ENCODE data around the gene RPL10A. TPM values are rescaled to one million over a fixed set of nuclear protein-coding genes. Genes with fewer than 3 reads are reported as not detected.

RPL10A gene
- 925 TPM for total RNA-seq

DNA sequence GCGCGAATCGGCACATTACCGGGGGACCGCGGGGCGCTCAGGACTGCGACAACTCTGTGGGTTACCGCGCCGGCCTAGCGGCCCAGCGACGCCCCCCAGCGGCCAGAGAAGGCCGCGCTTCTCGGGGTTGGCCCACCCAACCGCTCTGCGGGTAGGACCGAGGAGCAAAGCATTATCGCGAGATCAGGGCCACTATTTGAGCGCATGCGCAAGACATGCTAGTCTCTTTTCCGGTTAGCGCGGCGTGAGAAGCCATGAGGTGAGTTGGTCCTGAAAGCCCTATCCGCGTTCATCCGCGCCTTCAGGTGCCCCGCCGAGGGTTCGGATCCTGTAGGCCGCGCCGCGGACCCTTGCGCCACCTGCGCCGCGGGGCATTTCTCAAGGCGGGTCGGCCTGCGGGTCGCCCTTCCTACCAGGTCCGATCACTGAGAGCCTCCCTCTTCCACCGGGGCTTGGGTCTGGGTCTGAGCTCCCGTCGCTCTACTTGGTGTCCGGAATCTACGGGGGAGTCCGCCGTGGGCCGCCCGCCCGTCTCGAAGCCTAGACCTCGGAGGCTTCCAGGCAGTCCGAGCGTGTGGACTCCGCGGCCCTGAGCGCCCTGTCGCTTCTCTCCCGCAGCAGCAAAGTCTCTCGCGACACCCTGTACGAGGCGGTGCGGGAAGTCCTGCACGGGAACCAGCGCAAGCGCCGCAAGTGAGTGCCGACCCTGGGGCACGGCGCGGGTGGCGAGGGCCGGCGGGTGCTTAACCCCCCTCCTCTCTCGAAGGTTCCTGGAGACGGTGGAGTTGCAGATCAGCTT lies at the start of gene RPL10A:
RPL10A (plus strand) TSS at position 221 of the 799 bp plus-strand sequence; CDS start at position 255, 34 bp downstream.

GRCh38 chr6:35452183-35453090 lies 15.8 kb upstream of the RPL10A start, which contains the start of gene FANCE:
FANCE (plus strand) TSS chr6:35452338; CDS start chr6:35452546, 208 bp downstream.

GRCh38 chr6:35496841-35497570 lies 28.8 kb downstream of the RPL10A start, which contains the start of gene TEAD3:
TEAD3 (minus strand) TSS chr6:35497079.

DNA sequence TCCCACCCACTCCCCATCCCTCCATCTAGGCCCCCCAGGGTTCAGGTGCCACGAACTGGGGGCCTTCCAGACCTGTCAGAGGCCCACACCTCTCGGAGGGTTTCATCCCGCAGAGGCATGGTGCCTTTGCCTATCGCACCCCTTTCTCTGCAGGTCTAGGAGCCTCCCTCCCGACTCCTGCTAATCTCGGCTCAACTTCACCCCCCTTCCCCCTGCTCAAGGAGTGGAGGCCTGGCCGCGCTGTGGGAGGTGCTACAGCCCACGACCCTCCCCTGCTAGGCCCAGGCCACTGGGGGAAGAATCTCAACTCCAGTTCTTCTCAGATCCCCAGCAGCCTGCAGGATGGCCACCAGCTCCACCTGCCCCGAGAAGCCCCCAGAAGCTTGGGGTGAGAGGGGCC lies 44.5 kb downstream of the RPL10A start, which contains the start of gene TULP1:
TULP1 (minus strand) TSS at position 157 of the 400 bp plus-strand sequence; CDS start at position 119, 38 bp downstream.

Other genes with a start within 250 kb of the RPL10A start
- gene ZNF76, start 208.7 kb upstream of the RPL10A start, total RNA-seq = 34.7 TPM
- gene DEF6, start 170.6 kb upstream of the RPL10A start, total RNA-seq = 7.1 TPM
- 9.4 TPM for gene PPARD, start 125.8 kb upstream of the RPL10A start, total RNA-seq
- 9.3 TPM for gene FANCE, start 16.1 kb upstream of the RPL10A start, total RNA-seq
- gene TEAD3, start 28.7 kb downstream of the RPL10A start, total RNA-seq = 11.1 TPM
- gene TULP1, start 44.5 kb downstream of the RPL10A start, total RNA-seq = 78.5 TPM
- gene FKBP5, start 220.5 kb downstream of the RPL10A start, total RNA-seq = 12.7 TPM

Data from camera-type eye (tissue), 1 donor.